ENCODE results near the gene PDZD2.
"Not testable (repeated sequence)": the region's sequence is repeated elsewhere in the genome, so short reads cannot be mapped to it uniquely, and the experiment has no call there.

PDZD2 gene

GRCh38 chr5:31733371-31733770, 94.4 kb downstream of the PDZD2 start:
- no peak for DNase-seq (ENCODE audit: low read depth)

- no peak for DNase-seq (ENCODE audit: low read depth)
Measured at GRCh38 chr5:31736127-31736526, 97.2 kb downstream of the PDZD2 start.

GRCh38 chr5:31738199-31738598, 99.3 kb downstream of the PDZD2 start:
- no peak for DNase-seq (ENCODE audit: low read depth)

GRCh38 chr5:31741496-31741895, 102.6 kb downstream of the PDZD2 start:
- no peak for DNase-seq (ENCODE audit: low read depth)

GRCh38 chr5:31743678-31744077, 104.7 kb downstream of the PDZD2 start:
- no peak for DNase-seq (ENCODE audit: low read depth)

- no peak for DNase-seq (ENCODE audit: low read depth)
Measured at GRCh38 chr5:31748458-31749172, 109.7 kb downstream of the PDZD2 start.

- no peak for DNase-seq (ENCODE audit: low read depth)
Measured at GRCh38 chr5:31750215-31750614, 111.3 kb downstream of the PDZD2 start.

GRCh38 chr5:31751610-31752009, 112.7 kb downstream of the PDZD2 start:
- DNase-seq (ENCODE audit: low read depth): no peak

- no peak for DNase-seq (ENCODE audit: low read depth)
Measured at GRCh38 chr5:31753700-31754357, 114.9 kb downstream of the PDZD2 start.

- no peak for DNase-seq (ENCODE audit: low read depth)
Measured at GRCh38 chr5:31754358-31754704, 115.4 kb downstream of the PDZD2 start.

GRCh38 chr5:31754741-31755675, 116.1 kb downstream of the PDZD2 start:
- DNase-seq (ENCODE audit: low read depth): no peak

- DNase-seq (ENCODE audit: low read depth): no peak
Measured at GRCh38 chr5:31755676-31756230, 116.8 kb downstream of the PDZD2 start.

- no peak for DNase-seq (ENCODE audit: low read depth)
Measured at GRCh38 chr5:31757806-31758205, 118.9 kb downstream of the PDZD2 start.

GRCh38 chr5:31758803-31759425, 120.0 kb downstream of the PDZD2 start:
- no peak for DNase-seq (ENCODE audit: low read depth)

GRCh38 chr5:31759925-31760324, 121.0 kb downstream of the PDZD2 start:
- no peak for DNase-seq (ENCODE audit: low read depth)

GRCh38 chr5:31761877-31762276, 122.9 kb downstream of the PDZD2 start:
- DNase-seq (ENCODE audit: low read depth): no peak

- DNase-seq (ENCODE audit: low read depth): no peak
Measured at GRCh38 chr5:31763424-31763823, 124.5 kb downstream of the PDZD2 start.

GRCh38 chr5:31764687-31765086, 125.8 kb downstream of the PDZD2 start:
- DNase-seq (ENCODE audit: low read depth): not testable (repeated sequence)

- no peak for DNase-seq (ENCODE audit: low read depth)
Measured at GRCh38 chr5:31767335-31768031, 128.6 kb downstream of the PDZD2 start.

- no peak for DNase-seq (ENCODE audit: low read depth)
Measured at GRCh38 chr5:31768046-31768445, 129.1 kb downstream of the PDZD2 start.

GRCh38 chr5:31768784-31769183, 129.9 kb downstream of the PDZD2 start:
- no peak for DNase-seq (ENCODE audit: low read depth)
